Heart left ventricle (tissue), 16 donors: ENCODE data around the gene AICDA. TPM values are rescaled to one million over a fixed set of nuclear protein-coding genes. Genes with fewer than 3 reads are reported as not detected.
A peak's percentile ranks its signal among the peaks of the same experiment; 100 is the strongest.

ENCODE experiments used
- ATAC-seq, 4 donors: fragments of 200-7000 bp; cut with Tn5 transposase; one replicate each; pipeline ENCODE4 v1.9.1; 2020 to 2022; ENCODE audit warnings: moderate library complexity in 4 of 4, mild to moderate bottlenecking in 3 of 4, moderate number of reproducible peaks in 1 of 4
- DNase-seq, 5 donors: peaks; one replicate each; pipeline ENCODE4 v3.0.0-alpha.2; 2020
- H3K27ac ChIP-seq, 12 donors: fragments of 200-600 bp; sonication (generic) in 4 of 12; one replicate each; pipeline versions ENCODE4 v1.5.0 to v1.8.0; 2016 to 2022; ENCODE audit warnings: mild to moderate bottlenecking in 2 of 12
- H3K27me3 ChIP-seq, 9 donors: fragments of 200-600 bp; sonication (generic) in 2 of 9; one replicate each; pipeline versions ENCODE4 v1.5.1 to v1.8.0; 2016 to 2022; ENCODE audit warnings: mild to moderate bottlenecking in 3 of 9
- H3K36me3 ChIP-seq, 9 donors: fragments of 200-600 bp; sonication (generic) in 2 of 9; one replicate each; pipeline versions ENCODE4 v1.5.0 to v1.8.0; 2018 to 2022; ENCODE audit warnings: mild to moderate bottlenecking in 2 of 9
- H3K4me1 ChIP-seq, 12 donors: fragments of 200-600 bp; sonication (generic) in 4 of 12; one replicate each; pipeline versions ENCODE4 v1.5.0 to v1.8.0; 2016 to 2022; ENCODE audit warnings: mild to moderate bottlenecking in 3 of 12
- H3K4me3 ChIP-seq, 12 donors: fragments of 200-600 bp; sonication (generic) in 4 of 12; one replicate each; pipeline versions ENCODE4 v1.5.0 to v1.8.0; 2017 to 2022; ENCODE audit warnings: mild to moderate bottlenecking in 9 of 12, moderate library complexity in 4 of 12
- H3K9me3 ChIP-seq, 12 donors: fragments of 200-600 bp; sonication (generic) in 4 of 12; one replicate each; pipeline versions ENCODE4 v1.5.0 to v1.8.0; 2016 to 2022; ENCODE audit warnings: mild to moderate bottlenecking in 1 of 12
- CTCF ChIP-seq, 12 donors: fragments of 200-600 bp; sonication (generic) in 4 of 12; IDR thresholded peaks; one replicate each; pipeline versions ENCODE4 v1.5.0 to v1.8.0; 2018 to 2022; ENCODE audit warnings: antibody characterized with exemption in 12 of 12, mild to moderate bottlenecking in 5 of 12
- POLR2A ChIP-seq, 2 donors: fragments of 450-650 bp; IDR thresholded peaks; one replicate each; pipeline ENCODE4 v1.6.1; 2017; ENCODE audit warnings: antibody characterized with exemption in 2 of 2, mild to moderate bottlenecking in 2 of 2, moderate library complexity in 2 of 2
- WGBS, 4 donors: extraction: QIAGEN DNeasy Blood & Tissue Kit in 2 of 4; methylation state at CpG; one replicate each; pipeline versions ENCODE4 v1.1.5 to v1.1.7; 2013 to 2018; 5-methylcytosine and 5-hydroxymethylcytosine counted together
- intact Hi-C, 10 donors: fragments of 100-400 bp; cut with DNase I; formaldehyde crosslinking; loops; one replicate each; pipeline versions ENCODE4 v1.11.1 to v1.14.2; 2022
- polyA plus RNA-seq, 2 donors: library from polyadenylated mRNA; stranded (reverse); fragments of 200-250 nt; gene quantifications; one replicate each; pipeline ENCODE4 v1.2.3, GENCODE V29; 2013
- total RNA-seq, 9 donors: library from RNA; depleted of rRNA in 2 of 9; stranded (reverse); fragments of >200 nt in 2 of 9; fragmentation: NEBNext Ultra II Directional in 3 of 9; extraction: Animal tissue kit (Norgen Biotek cat#: 25700) in 3 of 9; gene quantifications; one replicate each; pipeline versions ENCODE4 v1.1.0 to v1.2.4, GENCODE V29; 2016 to 2023
- donor health status: ischemic (EF 13 %, LVEDD 7.1; RV severe dilation, severe dysfunction).
- donor health status: healthy with polysubstance abuse.
- donor health status: DM: no; HTN: yes; CAD: no.
- donor health status: DM: no; HTN: no; CAD: no.
- donor health status: ischemic (EF 25% LVEDD 6.9; RV normal size, moderate dysfunction).
- donor health status: ischemic (EF 25% LVEDD 5.7; RV mildly dilated, moderate dysfunction).
- donor health status: healthy.
- donor health status: DM: yes; HTN: yes; CAD: no.
- donor health status: ischemic (EF 35%, LVEDD 5.7; RV mildly dilated, moderate dysfunction).
- donor health status: nonischemic (EF 11% LVEDD 7.7; RV severe dilation, severe dysfunction).
- donor health status: DM: yes; HTN: yes; CAD: no.
- donor health status: PGD.
- donor health status: ischemic (EF 29% LVEDD 5.4; RV normal size, mild dysfunction).
- donor health status: nonischemic (EF 23%, LVEDD 6.1; RV moderate dilation, normal function).

The AICDA gene
- total and polyA plus RNA-seq, 11 donors = 0.08 TPM; not detected in 10

- Histone ChIP-seq H3K4me3 (no peak overlapping the region), H3K9me3 (peaks cover 0 to 6% (median 0%) of the 10 kb centered on the region in 12 donors), H3K4me1 (peaks cover 0 to 3% (median 0%) of the 10 kb centered on the region in 12 donors), H3K27me3 (no peaks in the 10 kb centered on the region), H3K27ac (no peak overlapping the region), H3K36me3 (no peaks in the 10 kb centered on the region)
- WGBS, 4 donors = 73 to 80% (median 77%) methylated on average over 6 of the region's 6 CpGs
- intact Hi-C loops = loop anchor here in 3 of 10 donors (5.0 to 10.0 kb wide), 3 partner anchors 229 to 379 kb away; no protein-coding TSS in a partner anchor
- no peak for DNase-seq
- no peak for ATAC-seq
- TF ChIP-seq CTCF (IDR thresholded peaks at IDR 0.05) (no peak), POLR2A (IDR thresholded peaks at IDR 0.05) (no peak)
These were observed 42.8 kb upstream of the AICDA start for GRCh38 chr12:8655421-8655820.

GRCh38 chr12:8648576-8649205, 36.0 kb upstream of the AICDA start:
- Histone ChIP-seq H3K27ac (no peak overlapping the region), H3K4me3 (no peak overlapping the region), H3K4me1 (no peaks in the 10 kb centered on the region), H3K36me3 (peaks cover 0 to 11% (median 0%) of the 10 kb centered on the region in 9 donors), H3K9me3 (no peaks in the 10 kb centered on the region), H3K27me3 (no peaks in the 10 kb centered on the region)
- DNase-seq = no peak
- intact Hi-C loops = no loop called here
- peak in 1 of 4 donors; percentile 13 for ATAC-seq
- 78 to 86% (median 84%) methylated on average over 8 of the region's 8 CpGs for WGBS, 4 donors
- no peak for TF ChIP-seq CTCF (IDR thresholded peaks at IDR 0.05)
- no peak for TF ChIP-seq POLR2A (IDR thresholded peaks at IDR 0.05)

- DNase-seq = no peak
- Histone ChIP-seq H3K27ac (no peak overlapping the region), H3K36me3 (peaks cover 0 to 11% (median 0%) of the 10 kb centered on the region in 9 donors), H3K27me3 (no peaks in the 10 kb centered on the region), H3K4me1 (no peaks in the 10 kb centered on the region), H3K4me3 (no peak overlapping the region), H3K9me3 (no peaks in the 10 kb centered on the region)
- no peak for TF ChIP-seq POLR2A (IDR thresholded peaks at IDR 0.05)
- intact Hi-C loops = no loop called here
- WGBS, 4 donors = 60 to 71% (median 65%) methylated on average over 5 of the region's 5 CpGs
- no peak for ATAC-seq
These were observed 35.3 kb upstream of the AICDA start for GRCh38 chr12:8647968-8648367.

GRCh38 chr12:8644345-8645248, 31.9 kb upstream of the AICDA start:
- TF ChIP-seq CTCF (IDR thresholded peaks at IDR 0.05) (no peak), POLR2A (IDR thresholded peaks at IDR 0.05) (no peak)
- no peak for ATAC-seq
- intact Hi-C loops = no loop called here
- Histone ChIP-seq H3K9me3 (no peaks in the 10 kb centered on the region), H3K27me3 (no peaks in the 10 kb centered on the region), H3K4me1 (no peaks in the 10 kb centered on the region), H3K27ac (peak overlapping the region in 1 of 12 donors; percentile 62), H3K4me3 (no peak overlapping the region), H3K36me3 (peaks cover 0 to 11% (median 0%) of the 10 kb centered on the region in 9 donors)
- DNase-seq = no peak
- 55 to 71% (median 63%) methylated on average over 5 of the region's 5 CpGs for WGBS, 4 donors
